HEK293 (cell line): ENCODE results near the gene FAM167B.
A peak's percentile ranks its signal among the peaks of the same experiment; 100 is the strongest.

ENCODE experiments used
- CTCF ChIA-PET: fragments of 350-600 bp; formaldehyde crosslinking; extraction: SDS; loops from one replicate; lab custom pipeline; 2021; ENCODE audit warnings: antibody characterized with exemption; lab: Yijun Ruan, JAX
- POLR2A ChIA-PET: fragments of 300-600 bp; formaldehyde crosslinking; extraction: SDS; loops from one replicate; lab custom pipeline; 2020; ENCODE audit warnings: antibody characterized with exemption, inconsistent platforms; lab: Yijun Ruan, JAX
- H3K27ac ChIP-seq: fragments of 200-500 bp; sonication (Bioruptor generic); 2 replicates; pipeline ENCODE4 v1.5.1; 2014; ENCODE audit warnings: low read depth, low read length, control low read depth, inconsistent platforms; ENCODE audit errors: extremely low read depth
- H3K36me3 ChIP-seq, 2 experiments: fragments of 200-500 bp in 1 of 2; sonication (Bioruptor generic) in 1 of 2; 1 replicate in 1 of 2; 2 replicates in 1 of 2; pipeline ENCODE4 v1.5.1; 2014 to 2017; ENCODE audit warnings: inconsistent platforms in 2 of 2, low read length in 2 of 2; ENCODE audit not compliant: control insufficient read depth in 2 of 2, insufficient read depth in 1 of 2
- H3K4me1 ChIP-seq: fragments of 200-500 bp; sonication (Bioruptor generic); 2 replicates; pipeline ENCODE4 v1.5.1; 2014; ENCODE audit warnings: mild to moderate bottlenecking, low read length, inconsistent platforms; ENCODE audit not compliant: control insufficient read depth, insufficient read depth
- H3K4me3 ChIP-seq: 2 replicates; pipeline ENCODE4 v1.5.1; 2011; ENCODE audit warnings: low read depth, mild to moderate bottlenecking, control low read depth, low read length, moderate library complexity
- H3K9me3 ChIP-seq: fragments of 200-500 bp; sonication (Bioruptor generic); 2 replicates; pipeline ENCODE4 v1.5.1; 2014; ENCODE audit warnings: low read depth, low read length, inconsistent platforms; ENCODE audit not compliant: control insufficient read depth, insufficient read depth
- BCL6B ChIP-seq: fragments of 450-650 bp; formaldehyde crosslinking; IDR thresholded peaks from 2 replicates; pipeline ENCODE4 v1.5.1; 2017; ENCODE audit warnings: missing biosample characterization, missing genetic modification characterization
- CTCF ChIP-seq: fragments of 450-650 bp; formaldehyde crosslinking; IDR thresholded peaks from 2 replicates; pipeline ENCODE4 v1.5.1; 2016; ENCODE audit warnings: missing biosample characterization, missing genetic modification characterization
- HOXA7 ChIP-seq: sonication (generic); formaldehyde crosslinking; IDR thresholded peaks from 2 replicates; pipeline ENCODE4 v1.8.1; 2022; ENCODE audit warnings: missing genetic modification reagents, borderline replicate concordance
- HOXD13 ChIP-seq: sonication (generic); formaldehyde crosslinking; IDR thresholded peaks from 2 replicates; pipeline ENCODE4 v1.8.0; 2022; ENCODE audit warnings: missing genetic modification reagents, borderline replicate concordance
- KLF1 ChIP-seq: fragments of 450-650 bp; formaldehyde crosslinking; IDR thresholded peaks from 2 replicates; pipeline ENCODE4 v1.5.1; 2016; ENCODE audit warnings: missing biosample characterization, missing genetic modification characterization
- KLF8 ChIP-seq: fragments of 450-650 bp; formaldehyde crosslinking; IDR thresholded peaks from 2 replicates; pipeline ENCODE4 v1.5.1; 2016; ENCODE audit warnings: missing biosample characterization, missing genetic modification characterization
- SP2 ChIP-seq: fragments of 450-650 bp; formaldehyde crosslinking; IDR thresholded peaks from 2 replicates; pipeline ENCODE4 v1.5.1; 2016; ENCODE audit warnings: missing biosample characterization, missing genetic modification characterization
- SP3 ChIP-seq: fragments of 450-650 bp; formaldehyde crosslinking; IDR thresholded peaks from 2 replicates; pipeline ENCODE4 v1.5.1; 2016; ENCODE audit warnings: missing biosample characterization, missing genetic modification characterization
- ZNF610 ChIP-seq: fragments of 450-650 bp; formaldehyde crosslinking; IDR thresholded peaks from 2 replicates; pipeline ENCODE4 v1.5.1; 2016; ENCODE audit warnings: missing biosample characterization, missing genetic modification characterization, borderline replicate concordance
- ZNF692 ChIP-seq: fragments of 450-650 bp; formaldehyde crosslinking; IDR thresholded peaks from 2 replicates; pipeline ENCODE4 v1.5.1; 2016; ENCODE audit warnings: missing biosample characterization, missing genetic modification characterization
- ZNF830 ChIP-seq: fragments of 450-650 bp; IDR thresholded peaks from 2 replicates; pipeline ENCODE4 v1.5.0; 2018; ENCODE audit warnings: missing biosample characterization, missing genetic modification characterization, low read depth, mild to moderate bottlenecking, moderate library complexity
- TF ChIP-seq, protein P1 (sequence below): fragments of 450-650 bp; IDR thresholded peaks from 2 replicates; pipeline ENCODE4 v1.5.1; 2018; ENCODE audit warnings: missing biosample characterization, missing genetic modification characterization
- TF ChIP-seq, protein P2 (sequence below): fragments of 450-650 bp; formaldehyde crosslinking; conservative IDR thresholded peaks from 2 replicates; pipeline ENCODE4 v1.5.1; 2016; ENCODE audit warnings: low read depth, missing biosample characterization, missing genetic modification characterization
- TF ChIP-seq, protein P3 (sequence below): fragments of 450-650 bp; formaldehyde crosslinking; IDR thresholded peaks from 2 replicates; pipeline ENCODE4 v1.5.1; 2017; ENCODE audit warnings: missing biosample characterization, mild to moderate bottlenecking, missing genetic modification characterization, moderate library complexity
- TF ChIP-seq, protein P4 (sequence below): fragments of 450-650 bp; IDR thresholded peaks from 2 replicates; pipeline ENCODE4 v1.5.1; 2018; ENCODE audit warnings: missing biosample characterization, mild to moderate bottlenecking, missing genetic modification characterization
- TF ChIP-seq, protein P5 (sequence below): fragments of 450-650 bp; formaldehyde crosslinking; IDR thresholded peaks from 2 replicates; pipeline ENCODE4 v1.5.1; 2016; ENCODE audit warnings: missing biosample characterization, missing genetic modification characterization
- TF ChIP-seq, protein P6 (sequence below): fragments of 450-650 bp; formaldehyde crosslinking; IDR thresholded peaks from 2 replicates; pipeline ENCODE4 v1.5.1; 2017; ENCODE audit warnings: missing biosample characterization, missing genetic modification characterization

Gene FAM167B

DNA sequence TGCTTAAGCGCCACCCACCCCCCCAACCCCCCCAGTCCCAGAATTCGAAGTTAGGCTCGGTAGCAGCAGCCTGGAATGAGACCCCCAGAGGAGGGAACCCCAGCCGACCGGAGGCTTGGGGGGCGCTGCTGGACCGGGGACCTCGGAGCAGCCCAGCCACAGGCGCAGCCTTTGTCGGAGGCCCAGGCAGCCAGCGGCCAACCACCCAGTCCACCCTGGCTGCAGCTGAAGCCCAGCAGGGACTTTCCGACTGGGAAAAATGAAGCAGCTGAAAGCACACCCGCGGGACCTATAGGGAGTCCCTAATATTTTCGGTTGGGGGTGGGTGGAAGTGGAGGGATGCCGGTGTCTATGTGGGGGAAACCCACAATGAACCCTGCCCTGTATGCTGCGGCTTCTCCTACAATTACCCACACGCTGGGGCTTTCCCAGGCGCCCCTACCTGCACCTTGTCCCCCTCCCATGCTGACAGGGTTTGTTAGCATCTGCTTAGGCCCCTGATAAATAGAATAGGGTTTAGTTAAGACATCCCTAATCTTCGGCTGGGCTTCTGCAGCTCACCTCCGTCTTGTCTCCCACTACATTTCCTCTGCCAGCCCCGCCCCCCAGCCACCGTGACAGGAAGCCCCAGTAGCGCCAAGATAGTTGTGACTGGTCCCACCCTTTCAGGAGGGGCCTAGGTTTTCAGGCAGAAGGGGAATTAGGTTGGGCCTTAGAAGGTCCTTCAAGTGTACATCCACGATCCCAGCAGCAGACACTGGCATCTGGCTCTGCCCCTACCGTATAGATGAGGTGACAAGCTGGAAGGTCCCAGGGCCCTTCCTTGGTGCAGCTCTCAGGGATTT lies 45.8 kb upstream of the FAM167B start:
- Histone ChIP-seq H3K9me3 (no peaks in the 10 kb centered on the region), H3K27ac (no peak overlapping the region), H3K36me3 (peaks cover 0 to 47% of the 10 kb centered on the region in 2 experiments; a peak in 1 of 3 replicates), H3K4me3 (peak overlapping the region; percentile 49), H3K4me1 (no peaks in the 10 kb centered on the region; the same call in 1 of the 2 replicates)
- CTCF ChIA-PET: interaction anchor here (0.5 to 1.2 kb wide), 4 partner anchors 19 to 127 kb away, joined by 3 to 4 read pairs (median 3); partner anchors contain the start of gene TXLNA
- POLR2A ChIA-PET: interaction anchor here (0.6 to 3.5 kb wide), 9 partner anchors 8 to 209 kb away, joined by 3 to 16 read pairs (median 5); partner anchors contain the start of genes DCDC2B, KPNA6 and MARCKSL1
- TF ChIP-seq, protein P1, sequence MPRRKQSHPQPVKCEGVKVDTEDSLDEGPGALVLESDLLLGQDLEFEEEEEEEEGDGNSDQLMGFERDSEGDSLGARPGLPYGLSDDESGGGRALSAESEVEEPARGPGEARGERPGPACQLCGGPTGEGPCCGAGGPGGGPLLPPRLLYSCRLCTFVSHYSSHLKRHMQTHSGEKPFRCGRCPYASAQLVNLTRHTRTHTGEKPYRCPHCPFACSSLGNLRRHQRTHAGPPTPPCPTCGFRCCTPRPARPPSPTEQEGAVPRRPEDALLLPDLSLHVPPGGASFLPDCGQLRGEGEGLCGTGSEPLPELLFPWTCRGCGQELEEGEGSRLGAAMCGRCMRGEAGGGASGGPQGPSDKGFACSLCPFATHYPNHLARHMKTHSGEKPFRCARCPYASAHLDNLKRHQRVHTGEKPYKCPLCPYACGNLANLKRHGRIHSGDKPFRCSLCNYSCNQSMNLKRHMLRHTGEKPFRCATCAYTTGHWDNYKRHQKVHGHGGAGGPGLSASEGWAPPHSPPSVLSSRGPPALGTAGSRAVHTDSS (tag by site-specific recombination): no peak
- TF ChIP-seq SP3 (peak; percentile 51; the same call in 1 of the 2 replicates), CTCF (tag by site-specific recombination) (peak; percentile 57; the same call in 1 of the 2 replicates), SP2 (tag by site-specific recombination) (peak; percentile 79), KLF1 (tag by site-specific recombination) (peak; percentile 38; the same call in 1 of the 2 replicates), HOXD13 (CRISPR knock-in tag) (no peak), KLF8 (tag by site-specific recombination) (0 out of 2 replicates have a peak, but pooled peaks have one; percentile 10), HOXA7 (CRISPR knock-in tag) (no peak), ZNF692 (tag by site-specific recombination) (peak; percentile 61), ZNF830 (tag by site-specific recombination) (no peak), ZNF610 (tag by site-specific recombination) (no peak), BCL6B (tag by site-specific recombination) (no peak)
- TF ChIP-seq, protein P2, sequence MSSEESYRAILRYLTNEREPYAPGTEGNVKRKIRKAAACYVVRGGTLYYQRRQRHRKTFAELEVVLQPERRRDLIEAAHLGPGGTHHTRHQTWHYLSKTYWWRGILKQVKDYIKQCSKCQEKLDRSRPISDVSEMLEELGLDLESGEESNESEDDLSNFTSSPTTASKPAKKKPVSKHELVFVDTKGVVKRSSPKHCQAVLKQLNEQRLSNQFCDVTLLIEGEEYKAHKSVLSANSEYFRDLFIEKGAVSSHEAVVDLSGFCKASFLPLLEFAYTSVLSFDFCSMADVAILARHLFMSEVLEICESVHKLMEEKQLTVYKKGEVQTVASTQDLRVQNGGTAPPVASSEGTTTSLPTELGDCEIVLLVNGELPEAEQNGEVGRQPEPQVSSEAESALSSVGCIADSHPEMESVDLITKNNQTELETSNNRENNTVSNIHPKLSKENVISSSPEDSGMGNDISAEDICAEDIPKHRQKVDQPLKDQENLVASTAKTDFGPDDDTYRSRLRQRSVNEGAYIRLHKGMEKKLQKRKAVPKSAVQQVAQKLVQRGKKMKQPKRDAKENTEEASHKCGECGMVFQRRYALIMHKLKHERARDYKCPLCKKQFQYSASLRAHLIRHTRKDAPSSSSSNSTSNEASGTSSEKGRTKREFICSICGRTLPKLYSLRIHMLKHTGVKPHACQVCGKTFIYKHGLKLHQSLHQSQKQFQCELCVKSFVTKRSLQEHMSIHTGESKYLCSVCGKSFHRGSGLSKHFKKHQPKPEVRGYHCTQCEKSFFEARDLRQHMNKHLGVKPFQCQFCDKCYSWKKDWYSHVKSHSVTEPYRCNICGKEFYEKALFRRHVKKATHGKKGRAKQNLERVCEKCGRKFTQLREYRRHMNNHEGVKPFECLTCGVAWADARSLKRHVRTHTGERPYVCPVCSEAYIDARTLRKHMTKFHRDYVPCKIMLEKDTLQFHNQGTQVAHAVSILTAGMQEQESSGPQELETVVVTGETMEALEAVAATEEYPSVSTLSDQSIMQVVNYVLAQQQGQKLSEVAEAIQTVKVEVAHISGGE (tag by site-specific recombination): peak; percentile 25; the same call in 1 of the 2 replicates
- TF ChIP-seq, protein P3, sequence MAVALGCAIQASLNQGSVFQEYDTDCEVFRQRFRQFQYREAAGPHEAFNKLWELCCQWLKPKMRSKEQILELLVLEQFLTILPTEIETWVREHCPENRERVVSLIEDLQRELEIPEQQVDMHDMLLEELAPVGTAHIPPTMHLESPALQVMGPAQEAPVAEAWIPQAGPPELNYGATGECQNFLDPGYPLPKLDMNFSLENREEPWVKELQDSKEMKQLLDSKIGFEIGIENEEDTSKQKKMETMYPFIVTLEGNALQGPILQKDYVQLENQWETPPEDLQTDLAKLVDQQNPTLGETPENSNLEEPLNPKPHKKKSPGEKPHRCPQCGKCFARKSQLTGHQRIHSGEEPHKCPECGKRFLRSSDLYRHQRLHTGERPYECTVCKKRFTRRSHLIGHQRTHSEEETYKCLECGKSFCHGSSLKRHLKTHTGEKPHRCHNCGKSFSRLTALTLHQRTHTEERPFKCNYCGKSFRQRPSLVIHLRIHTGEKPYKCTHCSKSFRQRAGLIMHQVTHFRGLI (tag by site-specific recombination): peak; percentile 99
- TF ChIP-seq, protein P4, sequence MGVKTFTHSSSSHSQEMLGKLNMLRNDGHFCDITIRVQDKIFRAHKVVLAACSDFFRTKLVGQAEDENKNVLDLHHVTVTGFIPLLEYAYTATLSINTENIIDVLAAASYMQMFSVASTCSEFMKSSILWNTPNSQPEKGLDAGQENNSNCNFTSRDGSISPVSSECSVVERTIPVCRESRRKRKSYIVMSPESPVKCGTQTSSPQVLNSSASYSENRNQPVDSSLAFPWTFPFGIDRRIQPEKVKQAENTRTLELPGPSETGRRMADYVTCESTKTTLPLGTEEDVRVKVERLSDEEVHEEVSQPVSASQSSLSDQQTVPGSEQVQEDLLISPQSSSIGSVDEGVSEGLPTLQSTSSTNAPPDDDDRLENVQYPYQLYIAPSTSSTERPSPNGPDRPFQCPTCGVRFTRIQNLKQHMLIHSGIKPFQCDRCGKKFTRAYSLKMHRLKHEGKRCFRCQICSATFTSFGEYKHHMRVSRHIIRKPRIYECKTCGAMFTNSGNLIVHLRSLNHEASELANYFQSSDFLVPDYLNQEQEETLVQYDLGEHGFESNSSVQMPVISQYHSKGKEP (tag by site-specific recombination): no peak
- TF ChIP-seq, protein P5, sequence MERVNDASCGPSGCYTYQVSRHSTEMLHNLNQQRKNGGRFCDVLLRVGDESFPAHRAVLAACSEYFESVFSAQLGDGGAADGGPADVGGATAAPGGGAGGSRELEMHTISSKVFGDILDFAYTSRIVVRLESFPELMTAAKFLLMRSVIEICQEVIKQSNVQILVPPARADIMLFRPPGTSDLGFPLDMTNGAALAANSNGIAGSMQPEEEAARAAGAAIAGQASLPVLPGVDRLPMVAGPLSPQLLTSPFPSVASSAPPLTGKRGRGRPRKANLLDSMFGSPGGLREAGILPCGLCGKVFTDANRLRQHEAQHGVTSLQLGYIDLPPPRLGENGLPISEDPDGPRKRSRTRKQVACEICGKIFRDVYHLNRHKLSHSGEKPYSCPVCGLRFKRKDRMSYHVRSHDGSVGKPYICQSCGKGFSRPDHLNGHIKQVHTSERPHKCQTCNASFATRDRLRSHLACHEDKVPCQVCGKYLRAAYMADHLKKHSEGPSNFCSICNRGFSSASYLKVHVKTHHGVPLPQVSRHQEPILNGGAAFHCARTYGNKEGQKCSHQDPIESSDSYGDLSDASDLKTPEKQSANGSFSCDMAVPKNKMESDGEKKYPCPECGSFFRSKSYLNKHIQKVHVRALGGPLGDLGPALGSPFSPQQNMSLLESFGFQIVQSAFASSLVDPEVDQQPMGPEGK: peak; percentile 6; the same call in 1 of the 2 replicates
- TF ChIP-seq, protein P6, sequence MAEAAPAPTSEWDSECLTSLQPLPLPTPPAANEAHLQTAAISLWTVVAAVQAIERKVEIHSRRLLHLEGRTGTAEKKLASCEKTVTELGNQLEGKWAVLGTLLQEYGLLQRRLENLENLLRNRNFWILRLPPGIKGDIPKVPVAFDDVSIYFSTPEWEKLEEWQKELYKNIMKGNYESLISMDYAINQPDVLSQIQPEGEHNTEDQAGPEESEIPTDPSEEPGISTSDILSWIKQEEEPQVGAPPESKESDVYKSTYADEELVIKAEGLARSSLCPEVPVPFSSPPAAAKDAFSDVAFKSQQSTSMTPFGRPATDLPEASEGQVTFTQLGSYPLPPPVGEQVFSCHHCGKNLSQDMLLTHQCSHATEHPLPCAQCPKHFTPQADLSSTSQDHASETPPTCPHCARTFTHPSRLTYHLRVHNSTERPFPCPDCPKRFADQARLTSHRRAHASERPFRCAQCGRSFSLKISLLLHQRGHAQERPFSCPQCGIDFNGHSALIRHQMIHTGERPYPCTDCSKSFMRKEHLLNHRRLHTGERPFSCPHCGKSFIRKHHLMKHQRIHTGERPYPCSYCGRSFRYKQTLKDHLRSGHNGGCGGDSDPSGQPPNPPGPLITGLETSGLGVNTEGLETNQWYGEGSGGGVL (tag by site-specific recombination): peak; percentile 66
